Spleen (tissue), 11 donors: ENCODE measurements around the gene UFSP1. TPM values are rescaled to one million over a fixed set of nuclear protein-coding genes. Genes with fewer than 3 reads are reported as not detected.
"Not testable (repeated sequence)": the region's sequence is repeated elsewhere in the genome, so short reads cannot be mapped to it uniquely, and the experiment has no call there.

Experiments used
- DNase-seq: peaks from one replicate; pipeline ENCODE4 v3.0.0-alpha.2; 2020
- H3K27ac ChIP-seq, 8 donors: fragments of 200-600 bp; sonication (generic) in 7 of 8; 1 replicate in 4 of 8; 2 replicates in 4 of 8; pipeline versions ENCODE4 v1.5.0 to v1.8.0; 2016 to 2021; ENCODE audit warnings: inconsistent platforms in 4 of 8, mild to moderate bottlenecking in 4 of 8, moderate library complexity in 1 of 8
- H3K27me3 ChIP-seq, 7 donors: fragments of 200-600 bp; sonication (generic) in 6 of 7; replicated peaks in 1 of 7; 1 replicate in 4 of 7; 2 replicates in 3 of 7; pipeline versions ENCODE4 v1.5.0 to v1.8.0; 2016 to 2021; ENCODE audit warnings: inconsistent platforms in 3 of 7, mild to moderate bottlenecking in 1 of 7
- H3K36me3 ChIP-seq, 6 donors: fragments of 200-600 bp; sonication (generic) in 5 of 6; 1 replicate in 4 of 6; 2 replicates in 2 of 6; pipeline versions ENCODE4 v1.5.0 to v1.8.0; 2016 to 2021; ENCODE audit warnings: inconsistent platforms in 2 of 6
- H3K4me1 ChIP-seq, 6 donors: fragments of 200-600 bp; sonication (generic) in 5 of 6; 1 replicate in 3 of 6; 2 replicates in 3 of 6; pipeline versions ENCODE4 v1.5.0 to v1.8.0; 2016 to 2021; ENCODE audit warnings: inconsistent platforms in 3 of 6
- H3K4me3 ChIP-seq, 8 donors: fragments of 200-600 bp; sonication (generic) in 7 of 8; 1 replicate in 4 of 8; 2 replicates in 4 of 8; pipeline versions ENCODE4 v1.5.0 to v1.8.0; 2016 to 2021; ENCODE audit warnings: inconsistent platforms in 4 of 8, mild to moderate bottlenecking in 4 of 8, moderate library complexity in 2 of 8
- H3K9me3 ChIP-seq, 8 donors: fragments of 200-600 bp; sonication (generic) in 7 of 8; 1 replicate in 4 of 8; 2 replicates in 4 of 8; pipeline versions ENCODE4 v1.5.0 to v1.8.0; 2016 to 2021; ENCODE audit warnings: inconsistent platforms in 4 of 8
- CTCF ChIP-seq, 11 experiments: fragments of 200-600 bp in 7 of 11; fragments of 450-650 bp in 4 of 11; sonication (generic) in 4 of 11; IDR thresholded peaks in 8 of 11; conservative IDR thresholded peaks in 3 of 11; 1 replicate in 7 of 11; 2 replicates in 4 of 11; pipeline versions ENCODE4 v1.4.0 to v1.8.0; 2016 to 2021; ENCODE audit warnings: antibody characterized with exemption in 11 of 11, inconsistent platforms in 4 of 11, mild to moderate bottlenecking in 1 of 11
- POLR2A ChIP-seq, 3 donors: fragments of 450-650 bp; IDR thresholded peaks; one replicate each; pipeline ENCODE4 v1.5.1; 2017; ENCODE audit warnings: antibody characterized with exemption in 3 of 3, mild to moderate bottlenecking in 1 of 3
- POLR2AphosphoS5 ChIP-seq, 3 donors: sonication (generic); formaldehyde crosslinking; IDR thresholded peaks; one replicate each; pipeline ENCODE4 v1.5.1; 2017; ENCODE audit warnings: antibody characterized with exemption in 3 of 3
- WGBS, 5 donors: extraction: QIAGEN DNeasy Blood & Tissue Kit in 3 of 5; methylation state at CpG; one replicate each; pipeline versions ENCODE4 v1.1.5 to v1.1.7; 2013 to 2018; 5-methylcytosine and 5-hydroxymethylcytosine counted together
- intact Hi-C: fragments of 100-400 bp; cut with DNase I; formaldehyde crosslinking; loops from one replicate; pipeline ENCODE4 v1.15.0; 2023; ENCODE audit warnings: low total_unique reads
- polyA plus RNA-seq, 3 donors: library from polyadenylated mRNA; stranded (reverse); fragments of 200-250 nt; gene quantifications; one replicate each; pipeline ENCODE4 v1.2.1, GENCODE V29; 2013
- total RNA-seq, 7 donors: library from RNA; depleted of rRNA in 3 of 7; stranded (reverse); fragments of >200 nt in 3 of 7; fragmentation: NEBNext Ultra II Directional in 4 of 7; extraction: Animal tissue kit (Norgen Biotek cat#: 25700) in 4 of 7; gene quantifications; one replicate each; pipeline versions ENCODE4 v1.1.0 to v1.2.1, GENCODE V29; 2016 to 2021
- donor health status: healthy with polysubstance abuse.
- donor health status: DM: no; HTN: no; CAD: no; lungs with moderate emphysema.
- donor health status: DM: no; HTN: no; CAD: no.
- donor health status: Bipolar disorder and iron deficiency.
- donor health status: healthy.
- donor health status: DM: no; HTN: no; CAD: no.
- donor health status: DM: yes; HTN: yes; CAD: no.

The UFSP1 gene
- total and polyA plus RNA-seq, 10 donors, result 1.3 to 6.9 (median 3.3) TPM

GRCh38 chr7:100921039-100921438 lies 31.5 kb upstream of the UFSP1 start:
- Histone ChIP-seq H3K27ac (no peak overlapping the region), H3K4me1 (no peaks in the 10 kb centered on the region), H3K27me3 (peaks cover 0 to 13% (median 0%) of the 10 kb centered on the region in 7 donors), H3K36me3 (no peaks in the 10 kb centered on the region), H3K9me3 (no peaks in the 10 kb centered on the region), H3K4me3 (no peak overlapping the region)
- DNase-seq, result peak; percentile 21
- intact Hi-C loops, result no loop called here
- TF ChIP-seq POLR2AphosphoS5 (IDR thresholded peaks at IDR 0.05), result no peak
- no peak for TF ChIP-seq CTCF (IDR thresholded peaks at IDR 0.05 in 8 of 11, conservative IDR thresholded peaks at IDR 0.05 in 3 of 11)
- TF ChIP-seq POLR2A (IDR thresholded peaks at IDR 0.05), result no peak

GRCh38 chr7:100919779-100920437 lies 30.4 kb upstream of the UFSP1 start:
- WGBS, 5 donors, result 71 to 78% (median 74%) methylated on average over 9 of the region's 9 CpGs
- peak; percentile 1 for DNase-seq
- intact Hi-C loops, H3K9me3 ChIP-seq, H3K4me1 ChIP-seq, H3K27ac ChIP-seq, H3K36me3 ChIP-seq, H3K4me3 ChIP-seq: not testable (repeated sequence)
- peaks cover 0 to 13% (median 0%) of the 10 kb centered on the region in 7 donors for H3K27me3 ChIP-seq

- H3K4me1 ChIP-seq, H3K36me3 ChIP-seq, H3K4me3 ChIP-seq, H3K27ac ChIP-seq, DNase-seq, intact Hi-C loops, H3K9me3 ChIP-seq: not testable (repeated sequence)
- WGBS, 5 donors, result 77 to 87% (median 85%) methylated on average over 5 of the region's 5 CpGs
- H3K27me3 ChIP-seq, result peaks cover 0 to 13% (median 0%) of the 10 kb centered on the region in 7 donors
Observed at GRCh38 chr7:100919335-100919734, 29.8 kb upstream of the UFSP1 start.

- H3K36me3 ChIP-seq, result no peaks in the 10 kb centered on the region
- WGBS, 5 donors, result 76 to 84% (median 82%) methylated on average over 8 of the region's 8 CpGs
- H3K9me3 ChIP-seq, result no peaks in the 10 kb centered on the region
- peaks cover 0 to 22% (median 0%) of the 10 kb centered on the region in 7 donors for H3K27me3 ChIP-seq
- no peak for TF ChIP-seq POLR2A (IDR thresholded peaks at IDR 0.05)
- no peak for TF ChIP-seq POLR2AphosphoS5 (IDR thresholded peaks at IDR 0.05)
- no peak for TF ChIP-seq CTCF (IDR thresholded peaks at IDR 0.05 in 8 of 11, conservative IDR thresholded peaks at IDR 0.05 in 3 of 11)
- intact Hi-C loops, result no loop called here
- peaks cover 0 to 5% (median 0%) of the 10 kb centered on the region in 6 donors for H3K4me1 ChIP-seq
- H3K4me3 ChIP-seq, result no peak overlapping the region
- no peak overlapping the region for H3K27ac ChIP-seq
- peak; percentile 27 for DNase-seq
Observed at GRCh38 chr7:100914879-100915447, 25.4 kb upstream of the UFSP1 start.

- intact Hi-C loops, result no loop called here
- no peak overlapping the region for H3K27ac ChIP-seq
- no peak for TF ChIP-seq POLR2AphosphoS5 (IDR thresholded peaks at IDR 0.05)
- TF ChIP-seq POLR2A (IDR thresholded peaks at IDR 0.05), result no peak
- TF ChIP-seq CTCF (IDR thresholded peaks at IDR 0.05 in 8 of 11, conservative IDR thresholded peaks at IDR 0.05 in 3 of 11), result no peak
- H3K4me1 ChIP-seq, result peaks cover 0 to 5% (median 0%) of the 10 kb centered on the region in 6 donors
- H3K9me3 ChIP-seq, result no peaks in the 10 kb centered on the region
- peaks cover 0 to 21% (median 0%) of the 10 kb centered on the region in 7 donors for H3K27me3 ChIP-seq
- H3K4me3 ChIP-seq, result no peak overlapping the region
- 88 to 93% (median 90%) methylated on average over 15 of the region's 15 CpGs for WGBS, 5 donors
- no peaks in the 10 kb centered on the region for H3K36me3 ChIP-seq
- DNase-seq, result peak; percentile 31
Observed at GRCh38 chr7:100914208-100914878, 24.8 kb upstream of the UFSP1 start.
